CD4-positive, alpha-beta memory T cell (primary cell): ENCODE measurements around the gene PPM1H. TPM values are rescaled to one million over a fixed set of nuclear protein-coding genes. Genes with fewer than 3 reads are reported as not detected.

ENCODE experiments used
- CTCF ChIA-PET: fragments of 350-600 bp; sonication (Branson Sonifier 250); formaldehyde crosslinking; loops from one replicate; lab custom pipeline; 2021; ENCODE audit warnings: inconsistent platforms; ENCODE audit not compliant: partially characterized antibody; lab: Charles Lee
- POLR2A ChIA-PET: fragments of 350-600 bp; sonication (Branson Sonifier 250); formaldehyde crosslinking; loops from one replicate; lab custom pipeline; 2021; ENCODE audit not compliant: partially characterized antibody; lab: Charles Lee
- DNase-seq, 5 donors: peaks; one replicate each; pipeline versions ENCODE4 v3.0.0 to v3.0.0-alpha.2; 2020 to 2022; ENCODE audit warnings: mixed read lengths in 1 of 5
- H3K27ac ChIP-seq: one replicate; pipeline ENCODE4 v1.7.0; 2013; ENCODE audit warnings: low read depth, low read length
- H3K27me3 ChIP-seq: 2 replicates; pipeline ENCODE4 v1.7.0; 2013; ENCODE audit warnings: mild to moderate bottlenecking, low read length, moderate library complexity; ENCODE audit not compliant: insufficient read depth
- H3K36me3 ChIP-seq: 2 replicates; pipeline ENCODE4 v1.7.0; 2013; ENCODE audit warnings: mild to moderate bottlenecking, low read length, moderate library complexity; ENCODE audit not compliant: insufficient read depth
- H3K4me1 ChIP-seq: 2 replicates; pipeline ENCODE4 v1.7.0; 2013; ENCODE audit warnings: mild to moderate bottlenecking, low read length, moderate library complexity; ENCODE audit not compliant: insufficient read depth
- H3K4me3 ChIP-seq, 2 donors: one replicate each; pipeline ENCODE4 v1.7.0; 2013; ENCODE audit warnings: low read length in 2 of 2, mild to moderate bottlenecking in 1 of 2
- H3K9me3 ChIP-seq, 2 donors: one replicate each; pipeline ENCODE4 v1.7.0; 2013; ENCODE audit warnings: low read length in 2 of 2, control low read depth in 1 of 2; ENCODE audit not compliant: control insufficient read depth in 1 of 2
- H3K27ac Mint-ChIP-seq, 7 donors: one replicate each; pipeline ENCODE4 v1.8.0; 2020 to 2021; ENCODE audit warnings: mixed read lengths in 7 of 7, mild to moderate bottlenecking in 6 of 7, inconsistent platforms in 3 of 7, moderate library complexity in 3 of 7
- H3K27me3 Mint-ChIP-seq, 2 donors: one replicate each; pipeline ENCODE4 v1.8.0; 2020 to 2021; ENCODE audit warnings: mixed read lengths in 2 of 2
- H3K36me3 Mint-ChIP-seq, 2 donors: one replicate each; pipeline ENCODE4 v1.8.0; 2020 to 2021; ENCODE audit warnings: mixed read lengths in 2 of 2, inconsistent platforms in 1 of 2, mild to moderate bottlenecking in 1 of 2
- H3K4me1 Mint-ChIP-seq, 4 donors: one replicate each; pipeline ENCODE4 v1.8.0; 2020 to 2021; ENCODE audit warnings: mixed read lengths in 4 of 4, mild to moderate bottlenecking in 1 of 4
- H3K4me3 Mint-ChIP-seq, 8 donors: one replicate each; pipeline ENCODE4 v1.8.0; 2020 to 2021; ENCODE audit warnings: mixed read lengths in 8 of 8, mild to moderate bottlenecking in 7 of 8, moderate library complexity in 6 of 8, inconsistent platforms in 3 of 8
- H3K9me3 Mint-ChIP-seq, 8 donors: one replicate each; pipeline ENCODE4 v1.8.0; 2020 to 2021; ENCODE audit warnings: mixed read lengths in 8 of 8, mild to moderate bottlenecking in 5 of 8, inconsistent platforms in 3 of 8, moderate library complexity in 1 of 8
- intact Hi-C: fragments of 100-400 bp; cut with micrococcal nuclease; formaldehyde crosslinking; loops from one replicate; pipeline ENCODE4 v1.15.1; 2023
- polyA plus RNA-seq, 2 donors: library from polyadenylated mRNA; unstranded; fragments of 300-500 nt; fragmentation: Illumina TruSeq; gene quantifications; one replicate each; pipeline ENCODE4 v1.2.3, GENCODE V29; 2021
- total RNA-seq, 2 experiments: library from RNA; stranded (reverse); gene quantifications; one replicate each; pipeline ENCODE4 v1.2.3, GENCODE V29; 2021

PPM1H gene
- total and polyA plus RNA-seq, 4 experiments from 2014 or later: 0.06 to 0.14 TPM; not detected in 2

GRCh38 chr12:62686938-62687337 is 248.0 kb downstream of the PPM1H start:
- H3K9me3 Mint-ChIP-seq: no peaks in the 10 kb centered on the region
- no peaks in the 10 kb centered on the region for H3K36me3 Mint-ChIP-seq
- peaks cover 1 to 4% of the 10 kb centered on the region in 2 donors for H3K27me3 Mint-ChIP-seq
- no peak overlapping the region for H3K27ac Mint-ChIP-seq
- no peak overlapping the region for H3K4me3 Mint-ChIP-seq
- H3K27ac ChIP-seq: no peak overlapping the region
- no peak for DNase-seq
- H3K9me3 ChIP-seq: no peaks in the 10 kb centered on the region
- CTCF ChIA-PET: no interaction called here
- H3K4me3 ChIP-seq: no peak overlapping the region
- intact Hi-C loops: no loop called here
- no peaks in the 10 kb centered on the region for H3K4me1 Mint-ChIP-seq
- no peaks in the 10 kb centered on the region for H3K36me3 ChIP-seq
- H3K4me1 ChIP-seq: no peaks in the 10 kb centered on the region
- no peaks in the 10 kb centered on the region for H3K27me3 ChIP-seq
- POLR2A ChIA-PET: no interaction called here

GRCh38 chr12:62684570-62685295 is 250.2 kb downstream of the PPM1H start:
- CTCF ChIA-PET: no interaction called here
- intact Hi-C loops: no loop called here

GRCh38 chr12:62683776-62684569 is 251.0 kb downstream of the PPM1H start:
- Mint-ChIP-seq H3K36me3 (no peaks in the 10 kb centered on the region), H3K27me3 (peaks cover 4 to 11% of the 10 kb centered on the region in 2 donors), H3K9me3 (peaks cover 0 to 2% (median 0%) of the 10 kb centered on the region in 8 donors), H3K4me1 (peaks cover 0 to 1% (median 0%) of the 10 kb centered on the region in 4 donors), H3K27ac (no peak overlapping the region), H3K4me3 (no peak overlapping the region)
- Histone ChIP-seq H3K36me3 (no peaks in the 10 kb centered on the region), H3K27me3 (no peaks in the 10 kb centered on the region), H3K9me3 (no peaks in the 10 kb centered on the region), H3K27ac (no peak overlapping the region), H3K4me3 (no peak overlapping the region), H3K4me1 (no peaks in the 10 kb centered on the region)
- intact Hi-C loops: no loop called here
- ChIA-PET POLR2A (no interaction called here), CTCF (no interaction called here)
- DNase-seq: no peak

More at GRCh38 chr12:62684570-62685295, 250.2 kb downstream of the PPM1H start:
- H3K27me3 Mint-ChIP-seq: peaks cover 4 to 11% of the 10 kb centered on the region in 2 donors
- peaks cover 0 to 1% (median 0%) of the 10 kb centered on the region in 4 donors for H3K4me1 Mint-ChIP-seq
- H3K27ac Mint-ChIP-seq: no peak overlapping the region
- H3K36me3 ChIP-seq: no peaks in the 10 kb centered on the region
- no peaks in the 10 kb centered on the region for H3K27me3 ChIP-seq
- no peaks in the 10 kb centered on the region for H3K4me1 ChIP-seq
- no peak overlapping the region for H3K27ac ChIP-seq
- no peaks in the 10 kb centered on the region for H3K9me3 ChIP-seq
- no peak overlapping the region for H3K4me3 Mint-ChIP-seq
- no peak for DNase-seq
- POLR2A ChIA-PET: no interaction called here
- no peak overlapping the region for H3K4me3 ChIP-seq
- no peaks in the 10 kb centered on the region for H3K36me3 Mint-ChIP-seq
- peaks cover 0 to 2% (median 0%) of the 10 kb centered on the region in 8 donors for H3K9me3 Mint-ChIP-seq

GRCh38 chr12:62681306-62681705 is 253.6 kb downstream of the PPM1H start:
- intact Hi-C loops: no loop called here
- Mint-ChIP-seq H3K4me1 (peaks cover 0 to 1% (median 0%) of the 10 kb centered on the region in 4 donors), H3K36me3 (no peaks in the 10 kb centered on the region), H3K9me3 (peaks cover 0 to 7% (median 2%) of the 10 kb centered on the region in 8 donors), H3K27ac (no peak overlapping the region), H3K4me3 (no peak overlapping the region), H3K27me3 (peaks cover 3 to 11% of the 10 kb centered on the region in 2 donors)
- CTCF ChIA-PET: no interaction called here
- H3K27me3 ChIP-seq: no peaks in the 10 kb centered on the region
- no peak for DNase-seq
- no peaks in the 10 kb centered on the region for H3K4me1 ChIP-seq
- no peaks in the 10 kb centered on the region for H3K36me3 ChIP-seq
- H3K9me3 ChIP-seq: no peaks in the 10 kb centered on the region
- POLR2A ChIA-PET: no interaction called here
- no peak overlapping the region for H3K4me3 ChIP-seq
- no peak overlapping the region for H3K27ac ChIP-seq

- H3K27me3 Mint-ChIP-seq: peaks cover 3 to 9% of the 10 kb centered on the region in 2 donors
- H3K4me1 Mint-ChIP-seq: peaks cover 0 to 1% (median 0%) of the 10 kb centered on the region in 4 donors
- H3K27ac ChIP-seq: no peak overlapping the region
- no peaks in the 10 kb centered on the region for H3K36me3 Mint-ChIP-seq
- no peak for DNase-seq
- H3K36me3 ChIP-seq: no peaks in the 10 kb centered on the region
- CTCF ChIA-PET: no interaction called here
- POLR2A ChIA-PET: no interaction called here
- peaks cover 0 to 7% (median 2%) of the 10 kb centered on the region in 8 donors for H3K9me3 Mint-ChIP-seq
- no peaks in the 10 kb centered on the region for H3K4me1 ChIP-seq
- no peaks in the 10 kb centered on the region for H3K27me3 ChIP-seq
- H3K27ac Mint-ChIP-seq: no peak overlapping the region
- intact Hi-C loops: no loop called here
- no peaks in the 10 kb centered on the region for H3K9me3 ChIP-seq
- H3K4me3 ChIP-seq: no peak overlapping the region
- no peak overlapping the region for H3K4me3 Mint-ChIP-seq
These were observed 255.3 kb downstream of the PPM1H start for GRCh38 chr12:62679608-62680007.

GRCh38 chr12:62677355-62677754 is 257.6 kb downstream of the PPM1H start:
- ChIA-PET POLR2A (no interaction called here), CTCF (no interaction called here)
- Mint-ChIP-seq H3K4me1 (peaks cover 0 to 1% (median 0%) of the 10 kb centered on the region in 4 donors), H3K36me3 (no peaks in the 10 kb centered on the region), H3K27ac (no peak overlapping the region), H3K9me3 (peaks cover 0 to 7% (median 2%) of the 10 kb centered on the region in 8 donors), H3K27me3 (peaks cover 3 to 7% of the 10 kb centered on the region in 2 donors), H3K4me3 (no peak overlapping the region)
- Histone ChIP-seq H3K27ac (no peak overlapping the region), H3K4me1 (no peaks in the 10 kb centered on the region), H3K27me3 (no peaks in the 10 kb centered on the region), H3K9me3 (no peaks in the 10 kb centered on the region), H3K36me3 (no peaks in the 10 kb centered on the region), H3K4me3 (no peak overlapping the region)
- intact Hi-C loops: no loop called here
- DNase-seq: no peak

GRCh38 chr12:62676521-62677307 is 258.2 kb downstream of the PPM1H start:
- no peak overlapping the region for H3K27ac ChIP-seq
- Mint-ChIP-seq H3K36me3 (no peaks in the 10 kb centered on the region), H3K27ac (no peak overlapping the region), H3K4me1 (peaks cover 0 to 1% (median 0%) of the 10 kb centered on the region in 4 donors), H3K27me3 (peaks cover 3 to 7% of the 10 kb centered on the region in 2 donors), H3K4me3 (no peak overlapping the region), H3K9me3 (peaks cover 0 to 7% (median 2%) of the 10 kb centered on the region in 8 donors)
- DNase-seq: no peak
- intact Hi-C loops: no loop called here
- ChIA-PET POLR2A (no interaction called here), CTCF (no interaction called here)
- H3K9me3 ChIP-seq: no peaks in the 10 kb centered on the region
- H3K27me3 ChIP-seq: no peaks in the 10 kb centered on the region
- no peaks in the 10 kb centered on the region for H3K4me1 ChIP-seq
- H3K36me3 ChIP-seq: no peaks in the 10 kb centered on the region
- H3K4me3 ChIP-seq: no peak overlapping the region
